HL-60 (cell line): ENCODE results near the gene KANTR.

Source experiments
- POLR2AphosphoS5 ChIP-seq: IDR thresholded peaks from 2 replicates; pipeline ENCODE4 v1.6.1; 2012; ENCODE audit warnings: low read depth
- REST ChIP-seq: IDR thresholded peaks from 2 replicates; pipeline ENCODE4 v1.6.1; 2012; ENCODE audit warnings: low read depth; ENCODE audit not compliant: insufficient replicate concordance
- SPI1 ChIP-seq: IDR thresholded peaks from 2 replicates; pipeline ENCODE4 v1.6.1; 2012; ENCODE audit warnings: low read depth, mild to moderate bottlenecking, borderline replicate concordance
- TF ChIP-seq, protein P1 (sequence below): IDR thresholded peaks from one replicate; pipeline ENCODE4 v1.5.1; 2011; ENCODE audit warnings: low read length, control low read depth, inconsistent platforms; ENCODE audit not compliant: insufficient read depth

DNA sequence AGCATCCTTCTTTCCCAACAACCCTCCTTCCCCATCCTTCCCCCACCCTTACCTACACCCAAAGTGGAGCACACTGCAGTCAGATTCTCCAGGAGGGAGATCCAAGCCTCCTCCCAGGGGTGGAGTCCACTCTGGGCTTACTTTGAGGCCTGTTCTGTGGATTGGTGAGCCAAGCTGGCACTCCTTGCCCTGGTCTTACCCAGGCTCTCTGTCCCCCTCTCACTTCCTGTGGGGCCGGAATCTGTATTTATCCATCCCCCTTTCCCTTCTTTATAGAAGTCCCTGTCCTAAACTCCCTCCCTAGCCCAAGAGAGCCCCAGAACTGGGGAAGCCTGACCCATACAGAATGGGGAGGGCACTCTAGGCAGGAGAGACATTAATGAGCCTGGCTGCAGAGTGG, 15.0 kb upstream of the KANTR start:
- TF ChIP-seq, protein P1, sequence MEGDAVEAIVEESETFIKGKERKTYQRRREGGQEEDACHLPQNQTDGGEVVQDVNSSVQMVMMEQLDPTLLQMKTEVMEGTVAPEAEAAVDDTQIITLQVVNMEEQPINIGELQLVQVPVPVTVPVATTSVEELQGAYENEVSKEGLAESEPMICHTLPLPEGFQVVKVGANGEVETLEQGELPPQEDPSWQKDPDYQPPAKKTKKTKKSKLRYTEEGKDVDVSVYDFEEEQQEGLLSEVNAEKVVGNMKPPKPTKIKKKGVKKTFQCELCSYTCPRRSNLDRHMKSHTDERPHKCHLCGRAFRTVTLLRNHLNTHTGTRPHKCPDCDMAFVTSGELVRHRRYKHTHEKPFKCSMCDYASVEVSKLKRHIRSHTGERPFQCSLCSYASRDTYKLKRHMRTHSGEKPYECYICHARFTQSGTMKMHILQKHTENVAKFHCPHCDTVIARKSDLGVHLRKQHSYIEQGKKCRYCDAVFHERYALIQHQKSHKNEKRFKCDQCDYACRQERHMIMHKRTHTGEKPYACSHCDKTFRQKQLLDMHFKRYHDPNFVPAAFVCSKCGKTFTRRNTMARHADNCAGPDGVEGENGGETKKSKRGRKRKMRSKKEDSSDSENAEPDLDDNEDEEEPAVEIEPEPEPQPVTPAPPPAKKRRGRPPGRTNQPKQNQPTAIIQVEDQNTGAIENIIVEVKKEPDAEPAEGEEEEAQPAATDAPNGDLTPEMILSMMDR, result no peak
- TF ChIP-seq SPI1, result no peak
- no peak for TF ChIP-seq POLR2AphosphoS5
- no peak for TF ChIP-seq REST
